HG03025 (cell line): Measurements from ENCODE around the gene PRCD.
"Not testable (repeated sequence)": the region's sequence is repeated elsewhere in the genome, so short reads cannot be mapped to it uniquely, and the experiment has no call there.

Source experiments
- ATAC-seq: cut with Tn5 transposase; IDR thresholded peaks from one replicate; pipeline ENCODE4 v1.9.1; 2021; ENCODE audit warnings: mild to moderate bottlenecking, moderate library complexity; ENCODE audit not compliant: unreplicated experiment, low FRiP score

The PRCD gene

GRCh38 chr17:76502341-76503211 is 37.3 kb upstream of the PRCD start:
- no peak for ATAC-seq

DNA sequence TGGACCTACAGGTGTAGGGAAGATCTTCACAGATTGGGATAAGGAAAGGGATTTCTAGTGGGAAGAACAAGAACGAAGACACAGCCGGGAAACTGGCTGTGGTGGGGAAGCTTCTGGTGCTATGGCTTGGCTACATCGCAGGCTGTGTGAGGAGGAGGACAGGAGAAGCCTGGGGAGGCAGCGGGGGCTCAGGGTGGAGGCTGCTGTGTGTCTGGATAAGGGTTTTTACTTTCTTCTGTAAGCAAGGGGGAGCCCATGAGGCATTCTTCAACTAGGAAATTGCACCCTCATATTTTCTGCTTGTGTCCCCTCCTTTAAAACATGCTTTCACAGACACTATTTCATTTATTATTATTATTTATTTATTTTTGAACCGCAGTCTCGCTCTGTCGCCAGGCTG is 35.7 kb upstream of the PRCD start:
- no peak for ATAC-seq

DNA sequence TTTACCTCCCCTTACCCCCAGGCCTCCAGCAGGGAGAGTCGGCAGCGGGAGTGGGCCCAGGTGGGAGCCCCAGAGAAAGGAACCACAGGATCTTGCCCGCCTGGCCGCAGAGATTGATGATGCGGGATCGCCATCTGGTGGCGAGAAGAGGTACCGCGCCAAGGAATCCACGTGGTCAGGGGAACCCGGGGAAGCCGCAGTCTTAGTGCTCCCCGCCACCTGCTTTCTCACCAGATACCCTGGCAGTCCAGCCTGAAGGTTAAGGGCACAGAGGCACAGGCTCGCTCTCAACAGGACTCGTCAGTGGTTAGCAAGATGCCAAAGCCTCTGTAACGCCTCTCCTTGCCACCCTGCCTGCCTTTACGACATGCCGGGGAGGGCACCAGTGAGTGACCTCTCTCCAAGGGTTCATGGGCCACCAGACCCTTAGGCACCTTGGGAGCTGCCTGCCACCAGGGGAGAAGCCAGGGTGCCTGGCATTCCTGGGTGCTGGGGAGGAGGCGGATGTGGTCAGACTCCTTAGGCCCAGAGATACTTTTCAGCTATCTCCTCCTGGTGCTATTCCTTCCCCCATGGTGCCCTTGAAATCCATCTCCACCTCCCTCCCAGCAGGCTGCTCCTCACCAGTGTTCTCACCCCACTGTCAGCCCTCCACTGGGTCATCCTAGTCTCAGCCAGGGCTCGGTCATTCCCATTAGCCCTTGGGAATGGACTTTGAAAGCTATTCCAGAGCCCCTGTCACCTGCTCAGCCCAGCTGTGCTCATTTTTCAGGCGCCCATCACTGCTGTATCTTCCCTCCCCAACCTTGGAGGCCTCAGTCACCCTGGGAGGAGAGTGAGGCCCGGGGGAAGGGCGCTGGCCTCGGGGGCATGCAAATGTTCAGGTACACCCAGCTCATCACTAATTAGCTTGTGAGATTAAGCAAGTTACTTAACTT is 33.2 kb upstream of the PRCD start:
- ATAC-seq: no peak

DNA sequence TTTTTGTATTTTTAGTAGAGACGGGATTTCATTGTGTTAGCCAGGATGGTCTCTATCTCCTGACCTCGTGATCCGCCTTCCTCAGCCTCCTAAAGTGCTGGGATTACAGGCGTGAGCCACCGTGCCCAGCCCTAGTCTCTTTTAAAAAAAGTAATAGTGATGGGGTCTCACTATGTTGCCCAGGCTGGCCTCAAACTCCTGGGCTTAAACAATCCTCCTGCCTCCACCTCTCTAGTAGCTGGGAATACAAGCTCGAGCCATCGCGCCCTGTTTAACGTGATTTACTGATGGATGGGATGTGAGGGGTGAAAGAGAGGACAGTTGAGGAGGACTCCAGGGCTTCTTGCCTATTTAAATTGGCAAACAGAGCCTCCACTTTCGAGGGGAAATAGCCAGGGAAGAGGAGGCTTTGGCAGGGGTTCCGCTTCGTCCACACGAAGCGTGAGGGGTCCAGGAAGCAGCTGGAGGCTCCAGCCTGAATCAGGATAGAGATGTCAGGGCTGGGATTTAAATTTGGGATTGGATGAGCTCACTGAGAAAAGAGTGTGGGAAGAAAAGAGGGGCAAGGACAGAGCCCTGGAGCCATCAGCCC is 31.3 kb upstream of the PRCD start:
- ATAC-seq: not testable (repeated sequence)

DNA sequence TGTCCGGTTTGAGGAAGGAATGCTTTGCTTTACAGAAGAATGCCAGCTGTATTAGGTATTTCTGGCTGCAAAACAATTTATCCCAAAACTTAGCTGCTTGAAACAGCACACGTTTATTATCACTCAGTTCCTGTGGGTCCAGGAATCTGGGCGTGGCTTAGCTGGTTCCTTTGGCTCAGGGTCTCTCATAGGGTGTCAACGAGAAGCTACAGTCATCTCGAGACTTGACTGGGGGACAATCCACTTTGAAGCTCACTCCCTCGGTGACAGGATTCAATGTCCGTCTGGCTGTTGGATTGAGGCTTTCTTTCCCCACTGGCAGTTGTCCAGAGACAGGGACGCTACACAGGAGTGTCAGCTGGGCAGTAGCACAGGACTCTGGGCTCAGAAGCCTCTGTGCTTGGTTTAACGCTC is 29.0 kb upstream of the PRCD start:
- no peak for ATAC-seq

DNA sequence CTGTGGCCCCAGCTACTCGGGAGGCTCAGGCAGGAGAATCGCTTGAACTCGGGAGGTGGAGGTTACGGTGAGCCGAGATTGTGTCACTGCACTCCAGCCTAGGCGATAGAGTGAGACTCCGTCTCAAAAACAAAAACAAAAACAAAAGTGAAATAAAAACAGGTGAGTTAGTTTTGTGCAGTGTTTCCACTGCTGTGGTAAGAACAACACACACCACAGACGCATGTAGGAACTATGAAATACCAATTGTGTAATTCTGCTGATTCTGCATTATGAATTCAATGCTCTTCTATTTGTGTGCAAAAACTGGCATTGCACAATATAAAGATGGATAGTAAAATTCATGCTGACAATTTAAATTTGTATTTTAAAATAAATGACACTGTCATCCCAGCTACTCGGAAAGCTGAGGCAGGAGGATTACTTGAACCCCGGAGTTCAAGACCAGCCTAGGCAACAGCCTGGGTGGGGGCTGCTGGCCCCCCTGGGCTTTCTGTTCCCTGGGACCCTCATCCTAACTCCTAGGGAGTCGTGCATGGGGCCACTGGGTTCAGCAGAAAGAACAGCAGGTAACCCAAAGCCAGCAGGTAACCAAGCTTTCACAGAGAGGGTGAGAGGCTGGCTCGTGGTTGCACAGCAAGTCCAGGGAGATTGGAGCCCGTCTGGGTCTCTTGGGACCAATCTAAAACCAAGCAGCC is 28.0 kb upstream of the PRCD start:
- ATAC-seq: no peak

GRCh38 chr17:76512366-76513305 is 27.2 kb upstream of the PRCD start:
- no peak for ATAC-seq

DNA sequence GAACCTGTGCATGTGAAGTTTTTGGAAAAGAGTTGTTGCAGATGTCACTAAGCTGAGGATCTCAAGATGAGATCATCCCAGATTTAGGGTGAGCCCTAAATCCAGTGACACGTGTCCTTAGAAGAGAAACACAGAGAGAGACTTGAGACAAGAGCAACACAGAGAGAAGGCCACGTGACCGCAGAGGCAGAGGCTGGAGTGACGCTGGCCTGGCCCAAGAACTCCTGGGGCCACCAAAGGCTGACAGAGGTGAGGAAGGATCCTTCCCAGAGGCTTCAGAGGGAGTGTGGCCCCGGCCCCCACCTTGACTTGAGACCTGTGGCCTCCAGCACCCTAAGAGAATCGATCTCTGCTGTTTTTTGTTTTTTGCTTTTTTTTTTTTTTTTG is 26.5 kb upstream of the PRCD start:
- ATAC-seq: no peak

- not testable (repeated sequence) for ATAC-seq
These were observed 25.5 kb upstream of the PRCD start for GRCh38 chr17:76514355-76514754.

GRCh38 chr17:76515274-76515949 is 24.4 kb upstream of the PRCD start:
- no peak for ATAC-seq

DNA sequence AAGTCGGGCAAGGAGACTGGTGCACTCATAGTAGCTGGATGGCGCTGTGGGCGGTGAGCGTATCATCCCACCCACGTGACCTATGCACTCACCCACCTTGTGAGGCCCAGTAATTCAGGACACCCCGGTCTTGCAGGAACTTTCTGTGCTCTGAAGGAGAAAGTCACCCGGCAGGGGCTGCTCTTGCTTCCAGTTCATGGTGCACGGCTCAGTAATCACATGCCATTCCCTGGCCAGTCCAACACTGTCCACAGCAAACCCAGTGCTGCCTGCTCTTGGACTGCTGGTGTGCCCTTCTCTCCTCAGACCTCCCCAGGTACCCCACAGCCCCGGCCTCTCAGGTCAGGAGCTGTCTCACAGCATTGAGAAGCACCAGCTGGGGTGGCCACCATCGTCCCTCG is 22.2 kb upstream of the PRCD start:
- ATAC-seq: no peak

GRCh38 chr17:76519048-76519966 is 20.5 kb upstream of the PRCD start:
- no peak for ATAC-seq

DNA sequence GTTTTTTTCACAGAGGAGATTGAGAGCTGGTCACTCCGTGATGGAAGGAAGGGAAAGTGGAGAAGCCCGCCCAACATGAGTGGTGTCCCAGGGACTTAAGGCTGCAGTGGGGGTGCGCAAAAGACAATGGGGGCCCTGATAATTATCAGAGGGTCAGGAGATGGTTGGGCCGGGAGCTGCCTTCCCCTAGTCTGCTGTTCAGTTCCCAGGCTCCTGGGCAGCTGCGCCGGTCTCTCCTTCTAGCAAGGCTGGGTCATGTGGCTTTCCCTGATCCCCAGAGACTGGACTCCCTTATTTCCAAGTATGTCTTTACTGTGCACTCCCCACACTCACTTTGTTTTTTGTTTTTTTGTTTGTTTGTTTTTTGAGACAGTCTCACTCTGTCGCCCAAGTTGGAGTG is 18.6 kb upstream of the PRCD start:
- no peak for ATAC-seq

DNA sequence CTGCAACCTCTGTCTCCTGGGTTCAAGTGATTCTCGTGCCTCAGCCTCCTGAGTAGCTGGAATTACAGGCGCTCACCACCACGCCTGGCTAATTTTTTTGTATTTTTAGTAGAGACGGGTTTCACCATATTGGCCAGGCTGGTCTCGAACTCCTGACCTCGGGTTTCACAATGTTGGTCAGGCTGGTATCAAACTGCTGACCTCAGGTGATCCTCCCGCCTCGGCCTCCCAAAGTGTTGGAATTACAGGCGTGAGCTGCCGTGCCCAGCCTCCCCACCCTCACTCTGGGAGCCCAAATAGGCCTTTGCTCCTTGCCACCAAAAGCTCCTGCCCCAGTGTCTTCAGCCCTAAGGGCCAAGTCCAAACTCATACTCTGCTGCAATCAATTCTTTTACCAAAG is 18.2 kb upstream of the PRCD start:
- not testable (repeated sequence) for ATAC-seq

GRCh38 chr17:76523084-76524037 is 16.5 kb upstream of the PRCD start:
- ATAC-seq: no peak

- no peak for ATAC-seq
These were observed 15.0 kb upstream of the PRCD start for GRCh38 chr17:76524598-76525512.
